PC-9 (cell line): Measurements from ENCODE around the gene GART. TPM values are rescaled to one million over a fixed set of nuclear protein-coding genes. Genes with fewer than 3 reads are reported as not detected.

ENCODE experiments used
- BruUV-seq: library from RNA; stranded (reverse); fragments of 400-500 nt; replicated peaks from 2 replicates; lab custom pipeline; 2021; lab: Mats Ljungman, UMichigan
- CTCF ChIA-PET: fragments of 300-600 bp; sonication (Branson Sonifier 250); formaldehyde crosslinking; loops from one replicate; lab custom pipeline; 2022; ENCODE audit warnings: antibody characterized with exemption; lab: Charles Lee
- POLR2A ChIA-PET: fragments of 300-600 bp; sonication (Branson Sonifier 250); formaldehyde crosslinking; loops from one replicate; lab custom pipeline; 2022; ENCODE audit warnings: antibody characterized with exemption; ENCODE audit not compliant: unreplicated experiment; lab: Charles Lee
- DNase-seq, 2 experiments: peaks; one replicate each; pipeline versions ENCODE4 v3.0.0 to v3.0.0-alpha.2; 2015 to 2022; ENCODE audit warnings: mixed read lengths in 1 of 2
- H2AFZ ChIP-seq: fragments of 200-600 bp; sonication (generic); 2 replicates; pipeline ENCODE4 v1.8.1; 2017; ENCODE audit warnings: antibody characterized with exemption
- H3F3A ChIP-seq: fragments of 200-600 bp; sonication (generic); 2 replicates; pipeline ENCODE4 v1.8.1; 2017; ENCODE audit warnings: antibody characterized with exemption, mild to moderate bottlenecking, low read depth; ENCODE audit not compliant: insufficient read depth
- H3K27ac ChIP-seq: fragments of 200-600 bp; sonication (generic); 2 replicates; pipeline ENCODE4 v1.6.1; 2016; ENCODE audit warnings: mixed run types
- H3K27me3 ChIP-seq: fragments of 200-600 bp; sonication (generic); 2 replicates; pipeline ENCODE4 v1.6.1; 2016; ENCODE audit warnings: low read depth, mixed run types; ENCODE audit not compliant: insufficient read depth
- H3K36me3 ChIP-seq: fragments of 200-600 bp; sonication (generic); 2 replicates; pipeline ENCODE4 v1.6.1; 2016; ENCODE audit warnings: low read depth, mixed run types
- H3K4me1 ChIP-seq: fragments of 200-600 bp; sonication (generic); replicated peaks from 2 replicates; pipeline ENCODE4 v1.6.1; 2016; ENCODE audit warnings: mixed run types; ENCODE audit not compliant: insufficient read depth
- H3K4me2 ChIP-seq: fragments of 200-600 bp; sonication (generic); 2 replicates; pipeline ENCODE4 v1.6.1; 2017; ENCODE audit warnings: mixed run types
- H3K4me3 ChIP-seq: fragments of 200-600 bp; sonication (generic); 2 replicates; pipeline ENCODE4 v1.6.1; 2016; ENCODE audit warnings: mixed run types
- H3K79me2 ChIP-seq: fragments of 200-600 bp; sonication (generic); 2 replicates; pipeline ENCODE4 v1.6.1; 2017; ENCODE audit warnings: low read depth, mixed run types
- H3K9me2 ChIP-seq: fragments of 200-600 bp; sonication (generic); 2 replicates; pipeline ENCODE4 v1.8.1; 2017; ENCODE audit warnings: mild to moderate bottlenecking; ENCODE audit not compliant: insufficient read depth
- H3K9me3 ChIP-seq: fragments of 200-600 bp; sonication (generic); 2 replicates; pipeline ENCODE4 v1.8.1; 2016; ENCODE audit warnings: low read depth; ENCODE audit not compliant: insufficient read depth
- H4K20me1 ChIP-seq: fragments of 200-600 bp; sonication (generic); 2 replicates; pipeline ENCODE4 v1.8.1; 2017; ENCODE audit not compliant: insufficient read depth
- EZH2 ChIP-seq: fragments of 200-600 bp; sonication (generic); IDR thresholded peaks from 2 replicates; pipeline ENCODE4 v1.8.0; 2017; ENCODE audit warnings: antibody characterized with exemption, low read depth
- intact Hi-C: fragments of 100-400 bp; cut with micrococcal nuclease; formaldehyde crosslinking; loops from one replicate; pipeline ENCODE4 v1.10.0; 2022; ENCODE audit not compliant: unreplicated experiment
- total RNA-seq: library from RNA; stranded (reverse); gene quantifications from 2 replicates; pipeline ENCODE4 v1.2.3, GENCODE V29; 2021
- TF ChIP-seq, protein P1 (sequence below): fragments of 200-600 bp; sonication (generic); conservative IDR thresholded peaks from 2 replicates; pipeline ENCODE4 v1.6.1; 2017; ENCODE audit warnings: mixed run types, antibody characterized with exemption, mild to moderate bottlenecking, moderate library complexity

Gene GART
- total RNA-seq, 1 experiment from 2014 or later: 121 TPM

DNA sequence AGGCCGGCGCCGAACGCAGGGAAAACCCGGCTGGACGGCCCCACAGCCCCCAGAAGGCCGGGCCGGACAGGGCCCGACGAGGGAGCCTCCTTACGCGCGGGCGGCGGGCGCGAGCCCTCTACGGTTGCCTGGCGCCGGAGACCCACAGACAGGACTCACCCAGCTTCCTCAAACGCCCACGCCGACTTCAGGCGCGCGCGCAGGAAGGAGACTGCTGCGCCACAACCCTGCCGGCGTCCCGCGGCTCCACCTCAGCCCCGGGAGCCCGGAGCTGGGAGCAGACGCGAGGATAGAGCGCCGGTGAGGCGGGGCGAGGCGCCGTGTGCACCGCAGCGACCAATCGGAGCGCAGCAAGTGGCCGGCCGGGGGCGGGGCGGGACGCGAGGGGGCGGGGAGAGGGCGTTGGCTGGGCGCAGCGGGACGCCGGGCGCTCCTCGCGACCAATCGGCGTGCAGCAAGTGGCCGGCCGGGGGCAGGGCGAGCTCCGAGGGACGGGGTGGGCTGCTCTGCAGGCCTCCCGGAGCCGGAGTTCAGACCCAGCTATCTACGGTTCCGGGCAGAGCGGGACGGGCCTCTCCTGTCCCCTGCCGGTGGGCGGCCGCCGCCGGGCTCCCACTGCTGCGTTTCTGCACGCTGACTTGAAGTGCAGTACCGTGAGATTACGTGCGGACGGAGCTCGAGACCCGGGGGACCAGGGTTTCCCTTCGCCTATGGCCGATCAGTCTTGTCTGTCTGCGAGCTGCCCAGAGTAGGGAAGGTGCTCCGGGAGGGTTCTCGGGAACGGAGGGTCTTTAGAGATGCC, 62.0 kb downstream of the GART start, which contains the start of gene TMEM50B:
TSS of gene TMEM50B (minus strand) at position 296 of the 802 bp plus-strand sequence. CDS start 11,089 bp downstream, outside the sequence.
- no peaks in the 10 kb centered on the region for H3K79me2 ChIP-seq
- POLR2A ChIA-PET: interaction anchor here (0.5 to 1.5 kb wide), 7 partner anchors 11 to 1119 kb away, joined by 3 to 22 read pairs (median 5); partner anchors contain the start of gene DNAJC28
- BruUV-seq: no TSS peak

DNA sequence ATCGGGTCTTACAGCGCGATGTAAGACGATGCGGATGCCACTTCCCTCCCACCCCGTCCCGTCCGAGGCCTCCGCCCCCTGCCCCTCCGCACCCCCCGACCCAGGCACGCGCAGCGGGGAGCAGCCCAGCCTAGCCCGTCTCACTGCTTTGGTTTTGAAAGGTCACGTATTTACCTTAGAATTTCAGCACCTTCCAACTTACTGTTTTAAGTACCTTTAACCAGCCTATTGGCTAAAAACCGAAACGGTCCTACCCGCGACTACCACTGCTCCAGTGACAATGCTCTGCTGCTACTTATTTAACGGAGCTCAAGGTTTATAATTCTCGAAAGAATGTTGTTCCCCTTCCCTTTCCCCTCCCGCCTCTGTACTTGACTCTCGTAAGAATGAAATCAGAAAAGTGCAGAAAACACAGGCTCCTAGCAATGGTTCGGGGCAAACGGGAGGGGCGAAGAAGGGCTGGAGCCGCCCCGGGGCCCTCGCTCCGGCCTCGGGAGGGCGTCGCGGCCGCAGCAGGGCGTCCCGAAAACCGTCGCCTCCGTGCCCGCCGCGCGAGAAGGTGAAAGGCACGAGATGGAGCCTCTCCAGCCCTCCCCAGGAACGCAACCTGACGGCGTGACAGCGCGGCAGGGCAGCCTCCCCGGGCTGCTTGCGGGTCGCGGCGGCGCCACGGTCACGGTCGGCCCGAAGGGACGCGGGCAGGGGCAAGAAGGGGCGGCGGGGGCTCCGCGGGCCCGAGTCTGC, 62.8 kb downstream of the GART start:
- Histone ChIP-seq H3K9me3 (no peaks in the 10 kb centered on the region), H3K79me2 (no peaks in the 10 kb centered on the region), H3K4me1 (0 out of 2 replicates have a peak, but pooled peaks cover 4% of the 10 kb centered on the region), H3K27ac (peak overlapping the region; percentile 34; the same call in 1 of the 2 replicates), H3F3A (peaks cover 5% of the 10 kb centered on the region), H3K9me2 (no peaks in the 10 kb centered on the region), H2AFZ (peak overlapping the region; percentile 90), H3K36me3 (no peaks in the 10 kb centered on the region), H4K20me1 (no peaks in the 10 kb centered on the region), H3K27me3 (no peaks in the 10 kb centered on the region), H3K4me3 (peak overlapping the region; percentile 86), H3K4me2 (peak overlapping the region; percentile 89)
- POLR2A ChIA-PET: interaction anchor here (1.5 kb wide), 1 partner anchor 12 kb away, joined by 22 read pairs; the partner anchor contains the start of gene DNAJC28
- DNase-seq: peak in 1 of 2 experiments; percentile 28
- CTCF ChIA-PET: interaction anchor here (0.7 kb wide), 1 partner anchor 12 kb away, joined by 3 read pairs; the partner anchor contains the start of gene DNAJC28
- intact Hi-C loops: no loop called here
- BruUV-seq: no TSS peak
- TF ChIP-seq, protein P1, sequence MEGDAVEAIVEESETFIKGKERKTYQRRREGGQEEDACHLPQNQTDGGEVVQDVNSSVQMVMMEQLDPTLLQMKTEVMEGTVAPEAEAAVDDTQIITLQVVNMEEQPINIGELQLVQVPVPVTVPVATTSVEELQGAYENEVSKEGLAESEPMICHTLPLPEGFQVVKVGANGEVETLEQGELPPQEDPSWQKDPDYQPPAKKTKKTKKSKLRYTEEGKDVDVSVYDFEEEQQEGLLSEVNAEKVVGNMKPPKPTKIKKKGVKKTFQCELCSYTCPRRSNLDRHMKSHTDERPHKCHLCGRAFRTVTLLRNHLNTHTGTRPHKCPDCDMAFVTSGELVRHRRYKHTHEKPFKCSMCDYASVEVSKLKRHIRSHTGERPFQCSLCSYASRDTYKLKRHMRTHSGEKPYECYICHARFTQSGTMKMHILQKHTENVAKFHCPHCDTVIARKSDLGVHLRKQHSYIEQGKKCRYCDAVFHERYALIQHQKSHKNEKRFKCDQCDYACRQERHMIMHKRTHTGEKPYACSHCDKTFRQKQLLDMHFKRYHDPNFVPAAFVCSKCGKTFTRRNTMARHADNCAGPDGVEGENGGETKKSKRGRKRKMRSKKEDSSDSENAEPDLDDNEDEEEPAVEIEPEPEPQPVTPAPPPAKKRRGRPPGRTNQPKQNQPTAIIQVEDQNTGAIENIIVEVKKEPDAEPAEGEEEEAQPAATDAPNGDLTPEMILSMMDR: no peak
- TF ChIP-seq EZH2: no peak

More for the DNA sequence above, 62.0 kb downstream of the GART start, which contains the start of gene TMEM50B:
- no peaks in the 10 kb centered on the region for H3K27me3 ChIP-seq
- peaks cover 5% of the 10 kb centered on the region for H3F3A ChIP-seq
- H3K4me1 ChIP-seq: 0 out of 2 replicates have a peak, but pooled peaks cover 4% of the 10 kb centered on the region
- intact Hi-C loops: no loop called here
- no peaks in the 10 kb centered on the region for H3K9me3 ChIP-seq
- no peak for TF ChIP-seq EZH2
- peak within 1 kb of the TSS; percentile 86 for H3K4me3 ChIP-seq
- CTCF ChIA-PET: interaction anchor here (0.5 to 0.7 kb wide), 3 partner anchors 12 to 1074 kb away, joined by 3 to 10 read pairs (median 4); partner anchors contain the start of gene DNAJC28
- H3K4me2 ChIP-seq: peak within 1 kb of the TSS; percentile 89
- H4K20me1 ChIP-seq: no peaks in the 10 kb centered on the region
- H2AFZ ChIP-seq: peak within 1 kb of the TSS; percentile 96
- H3K36me3 ChIP-seq: no peaks in the 10 kb centered on the region
- peak within 1 kb of the TSS; percentile 43 for H3K27ac ChIP-seq
- DNase-seq: peak; percentile 80 to 90
- no peaks in the 10 kb centered on the region for H3K9me2 ChIP-seq

DNA sequence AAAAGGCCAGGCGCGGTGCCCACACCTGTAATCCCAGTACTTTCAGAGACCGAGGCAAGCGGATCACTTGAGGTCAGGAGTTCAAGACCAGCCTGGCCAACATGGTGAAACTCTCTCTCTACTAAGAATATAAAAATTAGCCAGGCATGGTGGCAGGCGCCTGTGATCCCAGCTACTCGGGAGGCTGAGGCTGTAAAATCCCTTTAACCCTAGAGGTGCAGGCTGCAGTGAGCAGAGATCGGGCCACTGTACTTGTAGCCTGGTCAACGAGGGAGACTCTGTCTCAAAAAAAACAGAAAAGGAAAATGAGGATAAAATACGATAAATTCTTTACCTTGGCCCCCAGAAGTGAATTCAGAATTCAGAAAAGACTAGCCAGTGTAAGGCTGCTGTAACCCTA, 63.7 kb downstream of the GART start:
- no peaks in the 10 kb centered on the region for H3K9me2 ChIP-seq
- no peaks in the 10 kb centered on the region for H3K36me3 ChIP-seq
- no peak for TF ChIP-seq EZH2
- TF ChIP-seq, protein P1: no peak
- peak overlapping the region; percentile 86; the same call in 1 of the 2 replicates for H3K4me3 ChIP-seq
- ChIA-PET POLR2A (no interaction called here), CTCF (no interaction called here)
- H3K4me1 ChIP-seq: 0 out of 2 replicates have a peak, but pooled peaks cover 4% of the 10 kb centered on the region
- H3K79me2 ChIP-seq: no peaks in the 10 kb centered on the region
- H3K27ac ChIP-seq: no peak overlapping the region
- H3K9me3 ChIP-seq: no peaks in the 10 kb centered on the region
- H2AFZ ChIP-seq: peak overlapping the region; percentile 90; the same call in 1 of the 2 replicates
- H3K27me3 ChIP-seq: no peaks in the 10 kb centered on the region
- peak overlapping the region; percentile 89 for H3K4me2 ChIP-seq
- no peaks in the 10 kb centered on the region for H4K20me1 ChIP-seq
- no peak for DNase-seq
- intact Hi-C loops: no loop called here
- no TSS peak for BruUV-seq
- peaks cover 5% of the 10 kb centered on the region for H3F3A ChIP-seq
